ENCODE results near the gene REV1.
"Not testable (repeated sequence)": the region's sequence is repeated elsewhere in the genome, so short reads cannot be mapped to it uniquely, and the experiment has no call there.

The REV1 gene

GRCh38 chr2:99401841-99402240, 88.0 kb downstream of the REV1 start:
- DNase-seq = no peak

- no peak for DNase-seq
Observed at GRCh38 chr2:99399795-99400194, 90.0 kb downstream of the REV1 start.

- DNase-seq = no peak
Observed at GRCh38 chr2:99399063-99399462, 90.8 kb downstream of the REV1 start.

DNA sequence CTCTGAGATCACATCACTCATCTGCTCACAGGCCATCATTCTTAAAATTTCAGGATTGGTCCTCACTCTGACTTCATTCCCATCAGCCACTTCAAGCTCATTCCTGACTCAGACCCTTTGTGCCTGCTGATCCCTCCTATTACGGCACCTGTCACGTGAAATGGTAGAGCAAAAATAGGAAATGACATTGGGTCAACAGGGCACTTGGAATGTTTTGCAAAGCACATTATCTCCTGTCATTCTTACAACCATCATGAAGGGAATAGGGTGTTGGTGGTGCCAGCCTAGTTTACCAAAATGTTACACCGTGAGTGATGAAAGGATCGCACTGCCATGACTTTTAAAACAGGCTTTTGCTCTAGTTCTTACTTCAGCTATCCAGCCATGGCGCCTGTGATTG, 91.5 kb downstream of the REV1 start:
- no peak for DNase-seq

GRCh38 chr2:99397266-99397920, 92.4 kb downstream of the REV1 start:
- DNase-seq = no peak

GRCh38 chr2:99395589-99396130, 94.2 kb downstream of the REV1 start:
- DNase-seq = no peak

DNA sequence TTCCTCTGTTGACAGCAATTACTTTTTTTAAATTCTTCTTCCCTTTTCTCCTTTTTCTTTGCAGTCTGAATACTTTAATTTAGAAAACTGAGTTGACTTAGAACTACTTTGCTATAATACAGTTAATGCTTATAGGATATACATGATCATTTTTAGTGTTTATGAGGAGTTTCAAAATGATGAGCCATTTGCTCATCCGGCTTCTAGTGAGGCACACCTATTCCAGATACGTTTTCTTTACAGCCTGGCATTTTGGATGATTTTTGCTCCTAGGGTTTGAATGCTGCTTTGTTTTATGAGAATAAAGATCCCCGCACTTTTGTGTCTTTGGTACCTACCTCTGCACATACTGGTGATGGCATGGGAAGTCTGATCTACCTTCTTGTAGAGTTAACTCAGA, 99.9 kb downstream of the REV1 start:
- no peak for DNase-seq

DNA sequence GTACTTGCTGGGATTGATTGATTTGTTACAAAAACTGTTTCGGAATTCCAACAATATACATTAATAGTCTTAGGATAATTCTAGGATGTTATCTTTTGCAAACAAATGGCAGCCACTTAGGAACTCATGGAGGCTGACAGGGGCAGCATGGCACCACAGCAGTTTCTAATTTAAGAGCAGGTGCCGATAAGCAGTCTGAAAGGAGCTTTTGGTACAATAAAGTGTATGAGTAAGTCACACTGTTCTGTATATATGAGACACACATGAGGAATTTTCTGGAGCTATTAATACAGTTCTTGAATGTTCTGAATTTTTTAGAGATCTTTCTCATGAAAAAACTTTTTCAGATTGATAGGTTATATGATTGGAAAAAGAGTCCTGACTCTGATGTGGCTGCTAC, 100.4 kb downstream of the REV1 start:
- DNase-seq = no peak

DNA sequence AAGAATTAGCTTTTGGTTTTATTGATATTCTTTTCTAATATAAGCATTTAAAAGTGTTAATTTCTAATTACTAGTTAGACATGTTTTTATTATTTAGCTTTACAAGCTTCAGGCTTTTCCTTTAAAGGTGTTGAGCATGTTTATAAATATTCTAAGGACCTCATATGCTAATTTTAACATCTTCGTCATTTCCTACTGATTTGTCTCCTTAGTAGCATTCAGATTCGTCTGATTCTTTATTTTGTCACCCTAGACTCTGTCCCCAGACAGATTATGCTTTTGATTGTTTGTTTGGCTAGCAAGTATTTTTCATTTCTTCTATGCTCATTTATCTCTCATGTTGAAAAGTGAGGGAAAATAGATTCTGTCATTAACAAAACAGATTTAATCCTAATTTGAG, 100.9 kb downstream of the REV1 start:
- no peak for DNase-seq

- DNase-seq = no peak
Observed at GRCh38 chr2:99386011-99386410, 103.8 kb downstream of the REV1 start.

GRCh38 chr2:99382143-99382542, 107.7 kb downstream of the REV1 start:
- no peak for DNase-seq

- no peak for DNase-seq
Observed at GRCh38 chr2:99380376-99381010, 109.3 kb downstream of the REV1 start.

- no peak for DNase-seq
Observed at GRCh38 chr2:99377879-99378278, 111.9 kb downstream of the REV1 start.

GRCh38 chr2:99376254-99376864, 113.5 kb downstream of the REV1 start:
- DNase-seq = no peak

DNA sequence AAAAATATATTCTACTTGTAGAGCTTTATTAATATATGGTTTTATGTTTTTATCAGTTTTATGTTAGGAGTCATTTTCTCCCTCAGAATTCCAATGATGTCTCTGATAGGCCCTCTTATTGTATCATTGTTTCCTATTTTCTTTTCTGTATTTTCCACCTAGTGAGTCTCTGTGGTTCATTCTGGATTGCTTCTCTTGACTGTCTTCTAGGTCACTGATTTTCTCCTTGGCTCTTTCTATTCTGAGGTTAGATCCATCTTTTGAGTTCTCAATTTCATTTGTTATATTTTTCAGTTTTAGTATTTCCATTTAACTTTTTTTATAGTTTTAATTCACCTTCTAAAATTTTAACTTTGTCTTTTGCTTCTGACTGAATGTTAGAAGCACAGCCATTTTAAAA, 115.1 kb downstream of the REV1 start:
- DNase-seq = no peak

DNA sequence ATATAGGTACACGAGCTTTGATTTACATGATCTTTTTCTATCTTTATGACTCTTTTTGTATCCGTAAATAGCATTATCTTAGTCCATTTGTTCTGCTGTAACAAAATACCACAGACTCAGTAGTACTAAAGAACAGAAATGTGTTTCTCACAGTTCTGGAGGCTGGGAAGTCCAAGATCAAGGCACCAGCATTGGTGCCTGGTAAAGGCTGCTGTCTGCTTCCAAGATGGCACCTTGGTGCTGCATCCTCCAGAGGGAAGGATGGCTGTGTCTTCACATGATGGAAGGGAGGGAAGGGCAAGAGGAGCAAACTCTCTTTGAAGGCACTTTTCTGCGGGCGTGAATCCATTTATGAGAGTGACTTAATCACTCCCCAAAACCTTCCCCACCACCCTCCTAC, 116.7 kb downstream of the REV1 start:
- DNase-seq = no peak

- DNase-seq = not testable (repeated sequence)
Observed at GRCh38 chr2:99368854-99369253, 121.0 kb downstream of the REV1 start.

DNA sequence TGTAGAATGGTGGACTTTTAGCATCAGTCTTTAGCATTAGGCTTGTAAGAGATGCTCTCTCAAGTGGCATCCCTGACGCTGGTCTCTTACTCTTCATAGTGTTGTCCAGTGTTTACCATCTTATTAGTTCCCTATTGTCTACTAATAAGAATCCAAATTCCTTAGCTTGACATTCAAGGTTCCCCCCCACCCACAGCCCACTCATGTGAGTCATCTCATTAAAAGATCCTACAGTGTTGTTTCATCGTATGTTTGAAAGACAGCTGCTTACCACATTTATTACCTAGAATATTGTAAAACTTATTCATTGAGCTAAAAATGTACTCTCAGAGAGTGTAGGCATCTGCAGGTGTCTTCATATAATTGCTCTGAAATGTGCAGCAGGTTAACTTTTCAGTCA, 124.2 kb downstream of the REV1 start:
- no peak for DNase-seq

GRCh38 chr2:99356853-99357252, 133.0 kb downstream of the REV1 start:
- DNase-seq = no peak

DNA sequence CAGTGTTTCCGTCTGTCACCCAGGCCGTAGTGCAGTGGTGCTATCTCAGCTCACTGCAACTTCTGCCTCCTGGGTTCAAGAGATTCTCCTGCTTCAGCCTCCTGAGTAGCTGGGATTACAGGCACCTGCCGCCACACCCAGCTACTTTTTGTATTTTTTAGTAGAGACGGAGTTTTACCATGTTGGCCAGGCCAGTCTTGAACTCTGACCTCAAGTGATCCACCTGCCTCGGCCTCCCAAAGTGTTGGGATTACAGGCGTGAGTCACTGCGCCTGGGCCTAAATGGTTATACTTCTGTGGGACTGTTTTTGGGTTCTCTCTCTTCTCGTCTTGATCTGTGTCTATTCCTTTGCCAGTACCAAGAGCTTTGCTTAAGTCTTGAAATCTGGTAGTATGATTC, 135.0 kb downstream of the REV1 start:
- DNase-seq = not testable (repeated sequence)

- DNase-seq = no peak
Observed at GRCh38 chr2:99354070-99354469, 135.7 kb downstream of the REV1 start.
